ENCODE results near the gene PAFAH2.

Gene PAFAH2

GRCh38 chr1:26027716-26028489 is 30.0 kb upstream of the PAFAH2 start:
- Histone ChIP-seq H3K27ac (ENCODE audit: low read length) (no peak overlapping the region), H3K9ac (ENCODE audit: low read length) (no peak overlapping the region), H3K79me2 (ENCODE audit: low read length) (no peaks in the 10 kb centered on the region), H3K27me3 (ENCODE audit: low read depth, low read length) (no peaks in the 10 kb centered on the region; the same call in 1 of the 2 replicates), H3K4me3 (ENCODE audit: low read length) (no peak overlapping the region), H3K36me3 (replicated peaks; ENCODE audit: low read depth, low read length) (no peaks in the 10 kb centered on the region), H2AFZ (ENCODE audit: low read depth, low read length) (no peak overlapping the region), H3K4me1 (ENCODE audit: low read length) (no peaks in the 10 kb centered on the region), H3K9me3 (ENCODE audit: insufficient read depth, low read length) (no peaks in the 10 kb centered on the region), H4K20me1 (ENCODE audit: insufficient read depth, low read length) (no peaks in the 10 kb centered on the region), H3K4me2 (ENCODE audit: low read length) (no peak overlapping the region)
- TF ChIP-seq EZH2phosphoT487 (IDR thresholded peaks at IDR 0.05; ENCODE audit: low read depth) = no peak
- no peak for TF ChIP-seq CTCF (IDR thresholded peaks at IDR 0.05; ENCODE audit: low read depth, low read length)

- H4K20me1 ChIP-seq (ENCODE audit: insufficient read depth, low read length) = no peaks in the 10 kb centered on the region
- no peak overlapping the region for H3K27ac ChIP-seq (ENCODE audit: low read length)
- H2AFZ ChIP-seq (ENCODE audit: low read depth, low read length) = no peak overlapping the region
- no peaks in the 10 kb centered on the region; the same call in 1 of the 2 replicates for H3K27me3 ChIP-seq (ENCODE audit: low read depth, low read length)
- H3K9me3 ChIP-seq (ENCODE audit: insufficient read depth, low read length) = no peaks in the 10 kb centered on the region
- H3K4me2 ChIP-seq (ENCODE audit: low read length) = no peak overlapping the region
- TF ChIP-seq CTCF (IDR thresholded peaks at IDR 0.05; ENCODE audit: low read depth, low read length) (no peak), EZH2phosphoT487 (IDR thresholded peaks at IDR 0.05; ENCODE audit: low read depth) (no peak)
- H3K9ac ChIP-seq (ENCODE audit: low read length) = no peak overlapping the region
- H3K36me3 ChIP-seq (replicated peaks; ENCODE audit: low read depth, low read length) = no peaks in the 10 kb centered on the region
- H3K79me2 ChIP-seq (ENCODE audit: low read length) = no peaks in the 10 kb centered on the region
- no peak overlapping the region for H3K4me3 ChIP-seq (ENCODE audit: low read length)
- H3K4me1 ChIP-seq (ENCODE audit: low read length) = no peaks in the 10 kb centered on the region
Measured at GRCh38 chr1:26025517-26025916, 27.7 kb upstream of the PAFAH2 start.

- Histone ChIP-seq H3K79me2 (ENCODE audit: low read length) (no peaks in the 10 kb centered on the region), H4K20me1 (ENCODE audit: insufficient read depth, low read length) (no peaks in the 10 kb centered on the region), H3K27ac (ENCODE audit: low read length) (no peak overlapping the region), H3K36me3 (replicated peaks; ENCODE audit: low read depth, low read length) (no peaks in the 10 kb centered on the region), H3K4me2 (ENCODE audit: low read length) (no peak overlapping the region), H3K4me3 (ENCODE audit: low read length) (no peak overlapping the region), H2AFZ (ENCODE audit: low read depth, low read length) (no peak overlapping the region), H3K9me3 (ENCODE audit: insufficient read depth, low read length) (no peaks in the 10 kb centered on the region), H3K27me3 (ENCODE audit: low read depth, low read length) (no peaks in the 10 kb centered on the region; the same call in 1 of the 2 replicates), H3K9ac (ENCODE audit: low read length) (no peak overlapping the region), H3K4me1 (ENCODE audit: low read length) (no peaks in the 10 kb centered on the region)
- TF ChIP-seq EZH2phosphoT487 (IDR thresholded peaks at IDR 0.05; ENCODE audit: low read depth) (no peak), CTCF (IDR thresholded peaks at IDR 0.05; ENCODE audit: low read depth, low read length) (no peak)
Measured at GRCh38 chr1:26025060-26025459, 27.2 kb upstream of the PAFAH2 start.

GRCh38 chr1:26023826-26024225 is 26.0 kb upstream of the PAFAH2 start:
- Histone ChIP-seq H3K4me2 (ENCODE audit: low read length) (no peak overlapping the region), H3K9ac (ENCODE audit: low read length) (no peak overlapping the region)
- no peak for TF ChIP-seq EZH2phosphoT487 (IDR thresholded peaks at IDR 0.05; ENCODE audit: low read depth)

More at GRCh38 chr1:26023826-26024225, 26.0 kb upstream of the PAFAH2 start:
- Histone ChIP-seq H3K4me3 (ENCODE audit: low read length) (no peak overlapping the region), H2AFZ (ENCODE audit: low read depth, low read length) (no peak overlapping the region), H3K36me3 (replicated peaks; ENCODE audit: low read depth, low read length) (no peaks in the 10 kb centered on the region), H3K79me2 (ENCODE audit: low read length) (no peaks in the 10 kb centered on the region), H3K4me1 (ENCODE audit: low read length) (no peaks in the 10 kb centered on the region), H3K27me3 (ENCODE audit: low read depth, low read length) (no peaks in the 10 kb centered on the region; the same call in 1 of the 2 replicates), H4K20me1 (ENCODE audit: insufficient read depth, low read length) (no peaks in the 10 kb centered on the region), H3K9me3 (ENCODE audit: insufficient read depth, low read length) (no peaks in the 10 kb centered on the region), H3K27ac (ENCODE audit: low read length) (no peak overlapping the region)
